Measurements from ENCODE around the gene EIF3L. TPM values are rescaled to one million over a fixed set of nuclear protein-coding genes. Genes with fewer than 3 reads are reported as not detected.

EIF3L gene
- total RNA-seq, 1 donor from 2014 or later, result 725 TPM

- no peak overlapping the region for H3K4me3 Mint-ChIP-seq
- no peaks in the 10 kb centered on the region for H3K9me3 Mint-ChIP-seq
- peaks cover 2% of the 10 kb centered on the region for H3K36me3 Mint-ChIP-seq (ENCODE audit: low read depth)
- peaks cover 25% of the 10 kb centered on the region for H3K4me1 Mint-ChIP-seq
- H3K27me3 Mint-ChIP-seq (ENCODE audit: low read depth), result peaks cover 2% of the 10 kb centered on the region
- H3K27ac Mint-ChIP-seq (ENCODE audit: unreplicated experiment), result no peak overlapping the region
- no peak for DNase-seq (ENCODE audit: low read depth, low spot score)
- TF ChIP-seq, protein P1, sequence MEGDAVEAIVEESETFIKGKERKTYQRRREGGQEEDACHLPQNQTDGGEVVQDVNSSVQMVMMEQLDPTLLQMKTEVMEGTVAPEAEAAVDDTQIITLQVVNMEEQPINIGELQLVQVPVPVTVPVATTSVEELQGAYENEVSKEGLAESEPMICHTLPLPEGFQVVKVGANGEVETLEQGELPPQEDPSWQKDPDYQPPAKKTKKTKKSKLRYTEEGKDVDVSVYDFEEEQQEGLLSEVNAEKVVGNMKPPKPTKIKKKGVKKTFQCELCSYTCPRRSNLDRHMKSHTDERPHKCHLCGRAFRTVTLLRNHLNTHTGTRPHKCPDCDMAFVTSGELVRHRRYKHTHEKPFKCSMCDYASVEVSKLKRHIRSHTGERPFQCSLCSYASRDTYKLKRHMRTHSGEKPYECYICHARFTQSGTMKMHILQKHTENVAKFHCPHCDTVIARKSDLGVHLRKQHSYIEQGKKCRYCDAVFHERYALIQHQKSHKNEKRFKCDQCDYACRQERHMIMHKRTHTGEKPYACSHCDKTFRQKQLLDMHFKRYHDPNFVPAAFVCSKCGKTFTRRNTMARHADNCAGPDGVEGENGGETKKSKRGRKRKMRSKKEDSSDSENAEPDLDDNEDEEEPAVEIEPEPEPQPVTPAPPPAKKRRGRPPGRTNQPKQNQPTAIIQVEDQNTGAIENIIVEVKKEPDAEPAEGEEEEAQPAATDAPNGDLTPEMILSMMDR (conservative IDR thresholded peaks at IDR 0.05), result no peak
These were observed 36.1 kb upstream of the EIF3L start for GRCh38 chr22:37812869-37813678.

DNA sequence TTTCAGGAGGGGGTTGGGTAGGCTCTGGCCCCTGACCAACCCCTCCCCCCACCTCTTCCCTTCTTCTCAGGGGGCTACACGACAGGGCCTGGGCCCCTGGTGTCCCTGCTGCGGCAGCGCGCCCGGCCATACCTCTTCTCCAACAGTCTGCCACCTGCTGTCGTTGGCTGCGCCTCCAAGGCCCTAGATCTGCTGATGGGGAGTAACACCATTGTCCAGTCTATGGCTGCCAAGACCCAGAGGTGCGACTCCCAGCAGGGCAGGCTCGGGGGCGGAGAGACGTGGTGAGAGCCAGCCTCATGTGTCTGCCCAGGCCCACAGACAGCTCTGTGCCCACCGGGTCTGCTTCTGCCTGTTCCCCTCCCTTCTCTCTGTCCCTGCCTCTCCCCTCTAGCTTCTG lies 33.6 kb upstream of the EIF3L start:
- Mint-ChIP-seq H3K36me3 (ENCODE audit: low read depth) (peaks cover 2% of the 10 kb centered on the region), H3K9me3 (no peaks in the 10 kb centered on the region), H3K4me3 (no peak overlapping the region), H3K27me3 (ENCODE audit: low read depth) (peaks cover 21% of the 10 kb centered on the region), H3K27ac (ENCODE audit: unreplicated experiment) (no peak overlapping the region), H3K4me1 (peaks cover 16% of the 10 kb centered on the region)
- DNase-seq (ENCODE audit: low read depth, low spot score), result no peak
- TF ChIP-seq, protein P1 (conservative IDR thresholded peaks at IDR 0.05), result no peak

GRCh38 chr22:37816543-37817180 lies 32.6 kb upstream of the EIF3L start:
- Mint-ChIP-seq H3K27ac (ENCODE audit: unreplicated experiment) (no peak overlapping the region), H3K36me3 (ENCODE audit: low read depth) (peaks cover 2% of the 10 kb centered on the region), H3K4me1 (peaks cover 16% of the 10 kb centered on the region), H3K9me3 (no peaks in the 10 kb centered on the region), H3K4me3 (peak overlapping the region; percentile 47), H3K27me3 (ENCODE audit: low read depth) (peaks cover 27% of the 10 kb centered on the region)
- DNase-seq (ENCODE audit: low read depth, low spot score), result no peak
- TF ChIP-seq, protein P1 (conservative IDR thresholded peaks at IDR 0.05), result no peak

- Mint-ChIP-seq H3K9me3 (no peaks in the 10 kb centered on the region), H3K4me3 (peak overlapping the region; percentile 74), H3K27me3 (ENCODE audit: low read depth) (peaks cover 39% of the 10 kb centered on the region), H3K36me3 (ENCODE audit: low read depth) (peaks cover 2% of the 10 kb centered on the region), H3K27ac (ENCODE audit: unreplicated experiment) (peak overlapping the region; percentile 67), H3K4me1 (peaks cover 24% of the 10 kb centered on the region)
- peak; percentile 96 for DNase-seq (ENCODE audit: low read depth, low spot score)
- TF ChIP-seq, protein P1 (conservative IDR thresholded peaks at IDR 0.05), result peak; percentile 96
These were observed 31.4 kb upstream of the EIF3L start for GRCh38 chr22:37817705-37818408.

DNA sequence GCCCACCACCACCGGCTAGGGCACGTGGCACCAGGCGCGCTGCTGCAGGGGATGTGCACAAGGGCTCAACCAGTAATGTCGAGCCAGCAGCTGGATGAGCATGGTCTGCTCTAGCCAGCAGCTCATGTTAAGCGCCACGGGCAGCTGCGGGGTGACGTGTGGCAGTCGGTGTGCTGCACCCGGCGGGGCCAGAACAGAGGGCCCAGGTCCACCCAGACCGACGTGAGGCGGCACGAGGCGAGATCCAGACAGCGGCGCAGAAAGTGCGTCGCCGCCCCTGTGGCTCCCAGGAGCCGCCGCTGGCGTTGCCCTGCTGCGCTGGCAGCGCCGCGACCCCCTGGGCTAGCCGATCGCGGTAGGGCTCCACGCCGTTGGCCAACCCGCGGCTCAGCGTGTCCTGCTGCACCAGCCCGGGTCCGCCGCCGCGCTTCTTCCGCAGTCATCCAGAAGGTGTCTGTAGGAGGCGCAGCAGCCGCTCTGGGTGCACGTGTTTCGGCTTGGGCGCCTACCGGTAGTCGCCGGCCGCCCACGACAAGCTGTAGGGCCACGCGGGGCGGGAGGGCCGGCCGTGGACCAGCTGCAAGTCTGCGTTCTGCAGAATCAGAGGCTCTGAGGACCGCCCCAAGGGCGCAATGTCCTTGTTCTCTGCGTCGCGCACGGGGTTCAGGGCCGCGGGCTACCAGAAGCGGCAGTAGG lies 30.7 kb upstream of the EIF3L start:
- Mint-ChIP-seq H3K4me1 (peaks cover 27% of the 10 kb centered on the region), H3K4me3 (no peak overlapping the region), H3K9me3 (no peaks in the 10 kb centered on the region), H3K36me3 (ENCODE audit: low read depth) (no peaks in the 10 kb centered on the region), H3K27me3 (ENCODE audit: low read depth) (peaks cover 46% of the 10 kb centered on the region), H3K27ac (ENCODE audit: unreplicated experiment) (no peak overlapping the region)
- no peak for DNase-seq (ENCODE audit: low read depth, low spot score)
- TF ChIP-seq, protein P1 (conservative IDR thresholded peaks at IDR 0.05), result peak; percentile 54

Measured in neural crest cell (in vitro differentiated cells).